Body of pancreas (tissue), 4 donors: ENCODE measurements around the gene KRT12. TPM values are rescaled to one million over a fixed set of nuclear protein-coding genes. Genes with fewer than 3 reads are reported as not detected.

Experiments
- ATAC-seq: fragments of 150-250 bp; one replicate; pipeline ENCODE4 v1.9.1; 2016
- DNase-seq, 4 donors: peaks; one replicate each; pipeline ENCODE4 v3.0.0-alpha.2; 2019
- H3K27ac ChIP-seq, 4 donors: fragments of 200-600 bp; sonication (generic); 1 replicate in 3 of 4; 2 replicates in 1 of 4; pipeline versions ENCODE4 v1.5.1 to v1.6.1; 2016 to 2019; ENCODE audit warnings: mild to moderate bottlenecking in 1 of 4, mixed read lengths in 1 of 4, moderate library complexity in 1 of 4
- H3K27me3 ChIP-seq, 2 donors: fragments of 200-600 bp; sonication (generic); one replicate each; pipeline ENCODE4 v1.6.0; 2016; ENCODE audit warnings: mild to moderate bottlenecking in 1 of 2
- H3K36me3 ChIP-seq, 2 donors: fragments of 200-600 bp; sonication (generic); replicated peaks in 1 of 2; 2 replicates each; pipeline ENCODE4 v1.5.1; 2016; ENCODE audit warnings: low read depth in 2 of 2; ENCODE audit not compliant: insufficient read depth in 1 of 2
- H3K4me1 ChIP-seq: fragments of 200-600 bp; sonication (generic); one replicate; pipeline ENCODE4 v1.6.0; 2016
- H3K4me3 ChIP-seq, 2 donors: fragments of 200-600 bp; sonication (generic); 1 replicate in 1 of 2; 2 replicates in 1 of 2; pipeline ENCODE4 v1.5.1; 2016 to 2019
- H3K9me3 ChIP-seq, 3 donors: fragments of 200-600 bp; sonication (generic); 1 replicate in 2 of 3; 2 replicates in 1 of 3; pipeline ENCODE4 v1.5.1; 2016
- CTCF ChIP-seq, 7 experiments: fragments of 450-650 bp in 4 of 7; fragments of 200-600 bp in 3 of 7; sonication (generic) in 3 of 7; IDR thresholded peaks; one replicate each; pipeline ENCODE4 v1.5.1; 2016 to 2019; ENCODE audit warnings: antibody characterized with exemption in 7 of 7
- POLR2A ChIP-seq, 3 donors: fragments of 450-650 bp; IDR thresholded peaks; one replicate each; pipeline ENCODE4 v1.6.1; 2016; ENCODE audit warnings: antibody characterized with exemption in 3 of 3, mild to moderate bottlenecking in 2 of 3
- WGBS, 2 donors: methylation state at CpG; one replicate each; pipeline ENCODE4 v1.1.5; 2017; 5-methylcytosine and 5-hydroxymethylcytosine counted together
- intact Hi-C: fragments of 100-400 bp; cut with DNase I; formaldehyde crosslinking; loops from one replicate; pipeline ENCODE4 v1.15.1; 2023
- total RNA-seq, 2 donors: library from RNA; depleted of rRNA; stranded (reverse); fragments of >200 nt; gene quantifications; one replicate each; pipeline ENCODE4 v1.1.0, GENCODE V29; 2016

Gene KRT12
- total RNA-seq, 2 donors from 2014 or later, result not detected

DNA sequence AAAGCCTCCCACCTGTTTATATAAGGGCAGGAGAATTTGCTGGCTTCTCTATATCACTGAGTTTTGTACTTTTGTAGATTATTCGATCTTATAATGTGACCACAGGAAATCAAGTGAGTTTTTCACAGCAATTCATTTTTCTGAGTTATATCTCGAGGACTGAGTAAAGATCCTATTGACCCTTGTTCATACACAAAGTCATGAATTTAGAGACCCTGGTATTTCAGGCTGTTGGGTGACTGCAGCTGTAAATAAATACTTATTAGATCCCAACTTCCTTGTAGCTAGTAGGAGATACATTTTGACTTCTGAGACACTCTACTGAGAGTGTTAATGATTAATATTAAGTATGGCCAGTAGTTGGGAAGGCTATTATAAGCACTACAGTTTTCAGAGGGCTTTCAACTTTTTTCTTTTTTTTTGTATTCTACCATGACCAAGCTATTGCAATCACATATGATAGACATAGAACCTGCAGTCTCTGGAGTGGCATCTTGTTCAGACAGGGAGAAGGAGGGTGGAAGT, 21.2 kb upstream of the KRT12 start:
- Histone ChIP-seq H3K27ac (no peak overlapping the region), H3K9me3 (no peaks in the 10 kb centered on the region), H3K36me3 (no peaks in the 10 kb centered on the region), H3K4me1 (no peaks in the 10 kb centered on the region), H3K27me3 (no peaks in the 10 kb centered on the region), H3K4me3 (no peak overlapping the region)
- TF ChIP-seq CTCF (IDR thresholded peaks at IDR 0.05) (no peak), POLR2A (IDR thresholded peaks at IDR 0.05) (no peak)
- ATAC-seq, result no peak
- intact Hi-C loops, result no loop called here
- WGBS, 2 donors, result 34 to 47% methylated on average over 2 of the region's 2 CpGs
- no peak for DNase-seq

- H3K4me1 ChIP-seq, result no peaks in the 10 kb centered on the region
- H3K36me3 ChIP-seq, result no peaks in the 10 kb centered on the region
- DNase-seq (no peak), ATAC-seq (no peak)
- H3K27ac ChIP-seq, result no peak overlapping the region
- WGBS, 2 donors, result 45 to 48% methylated on average over 3 of the region's 3 CpGs
- no peak overlapping the region for H3K4me3 ChIP-seq
- no peaks in the 10 kb centered on the region for H3K27me3 ChIP-seq
- intact Hi-C loops, result no loop called here
- H3K9me3 ChIP-seq, result no peaks in the 10 kb centered on the region
- TF ChIP-seq CTCF (IDR thresholded peaks at IDR 0.05), result no peak
- TF ChIP-seq POLR2A (IDR thresholded peaks at IDR 0.05), result no peak
Measured at GRCh38 chr17:40886090-40886489, 19.1 kb upstream of the KRT12 start.

- TF ChIP-seq CTCF (IDR thresholded peaks at IDR 0.05) (no peak), POLR2A (IDR thresholded peaks at IDR 0.05) (no peak)
- WGBS, 2 donors, result 76 to 78% methylated on average over 19 to 23 of the region's 23 CpGs
- intact Hi-C loops, result no loop called here
- H3K9me3 ChIP-seq, result no peaks in the 10 kb centered on the region
- no peak for ATAC-seq
- H3K27me3 ChIP-seq, result no peaks in the 10 kb centered on the region
- DNase-seq, result no peak
- H3K27ac ChIP-seq, result no peak within 1 kb of the TSS
- H3K36me3 ChIP-seq, result no peaks in the 10 kb centered on the region
- no peaks in the 10 kb centered on the region for H3K4me1 ChIP-seq
- H3K4me3 ChIP-seq, result no peak within 1 kb of the TSS
Measured at GRCh38 chr17:40884708-40885512, 17.9 kb upstream of the KRT12 start, which contains the start of gene KRT20. Gene KRT20 (minus strand): TSS chr17:40885242. CDS start chr17:40885185, 57 bp downstream.

DNA sequence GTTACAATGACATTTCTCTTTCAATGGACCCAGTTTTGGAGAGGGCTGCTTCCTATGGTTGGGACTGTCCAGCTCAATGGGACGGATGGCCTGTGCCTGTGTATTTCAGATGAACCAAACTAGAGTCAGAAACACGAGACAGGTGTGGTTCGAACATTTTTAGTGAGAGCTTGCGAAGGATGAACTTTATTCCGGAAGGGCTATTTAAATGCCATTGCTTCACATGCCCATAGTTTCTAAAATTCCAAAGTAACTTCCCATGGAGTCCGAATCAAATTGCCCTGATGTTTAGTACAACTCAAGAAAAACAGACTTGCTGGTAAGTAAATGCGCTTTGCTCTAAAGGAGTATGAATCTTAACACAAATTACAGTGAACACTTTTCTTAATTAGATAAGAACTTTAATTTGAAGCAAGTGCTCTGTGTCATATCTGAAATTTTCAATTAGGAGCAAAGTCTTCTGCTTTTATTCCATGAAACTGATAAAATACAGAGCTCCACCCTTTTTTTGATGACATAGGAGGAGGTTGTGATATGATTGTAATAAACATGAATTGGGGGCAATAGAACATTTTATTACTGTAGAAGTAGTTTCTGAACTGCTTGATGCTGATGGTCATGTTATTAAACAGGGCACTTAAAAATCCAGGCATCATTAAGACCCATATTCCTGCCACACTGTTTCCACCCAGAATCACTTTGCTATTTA, 16.8 kb upstream of the KRT12 start:
- intact Hi-C loops, result no loop called here
- DNase-seq (no peak), ATAC-seq (no peak)
- H3K36me3 ChIP-seq, result no peaks in the 10 kb centered on the region
- no peaks in the 10 kb centered on the region for H3K4me1 ChIP-seq
- H3K9me3 ChIP-seq, result no peaks in the 10 kb centered on the region
- TF ChIP-seq POLR2A (IDR thresholded peaks at IDR 0.05), result no peak
- TF ChIP-seq CTCF (IDR thresholded peaks at IDR 0.05), result no peak
- H3K4me3 ChIP-seq, result no peak overlapping the region
- 72 to 85% methylated on average over 7 of the region's 7 CpGs for WGBS, 2 donors
- H3K27ac ChIP-seq, result no peak overlapping the region
- H3K27me3 ChIP-seq, result no peaks in the 10 kb centered on the region
